ENCODE data around the gene FANCI. TPM values are rescaled to one million over a fixed set of nuclear protein-coding genes. Genes with fewer than 3 reads are reported as not detected.
"Not testable (repeated sequence)": the region's sequence is repeated elsewhere in the genome, so short reads cannot be mapped to it uniquely, and the experiment has no call there.

Gene FANCI
- total RNA-seq, 2 donors from 2014 or later = 131 to 238 TPM

DNA sequence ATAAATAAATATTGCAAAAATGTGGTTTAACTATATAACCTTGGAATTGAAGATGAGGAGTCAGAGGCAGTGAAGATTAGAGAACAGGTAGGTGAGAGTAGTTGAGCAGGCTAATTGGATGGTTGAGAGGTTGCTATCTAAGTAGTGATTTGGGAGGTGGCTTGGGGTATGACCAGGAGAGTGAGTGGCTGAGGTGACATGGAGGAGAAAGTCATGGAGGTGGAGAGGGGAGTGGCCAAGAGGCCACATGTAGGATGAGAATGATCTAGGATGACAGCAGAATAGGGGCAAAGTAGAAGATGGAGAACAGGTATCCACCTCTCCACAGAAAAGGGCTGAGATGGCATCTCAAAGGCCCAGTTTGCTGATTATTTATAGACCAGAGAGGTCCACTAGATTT is 11.9 kb upstream of the FANCI start:
- H3K4me3 Mint-ChIP-seq = no peak overlapping the region
- no peaks in the 10 kb centered on the region for H3K36me3 Mint-ChIP-seq
- no peak for DNase-seq (ENCODE audit: low spot score)
- peaks cover 0 to 7% of the 10 kb centered on the region in 2 donors for H3K4me1 Mint-ChIP-seq (ENCODE audit: low read depth in 2 of 2)
- H3K27me3 Mint-ChIP-seq = peaks cover 5 to 8% of the 10 kb centered on the region in 2 donors
- no peaks in the 10 kb centered on the region for H3K9me3 Mint-ChIP-seq
- H3K27ac Mint-ChIP-seq = no peak overlapping the region
- no peak for ATAC-seq

DNA sequence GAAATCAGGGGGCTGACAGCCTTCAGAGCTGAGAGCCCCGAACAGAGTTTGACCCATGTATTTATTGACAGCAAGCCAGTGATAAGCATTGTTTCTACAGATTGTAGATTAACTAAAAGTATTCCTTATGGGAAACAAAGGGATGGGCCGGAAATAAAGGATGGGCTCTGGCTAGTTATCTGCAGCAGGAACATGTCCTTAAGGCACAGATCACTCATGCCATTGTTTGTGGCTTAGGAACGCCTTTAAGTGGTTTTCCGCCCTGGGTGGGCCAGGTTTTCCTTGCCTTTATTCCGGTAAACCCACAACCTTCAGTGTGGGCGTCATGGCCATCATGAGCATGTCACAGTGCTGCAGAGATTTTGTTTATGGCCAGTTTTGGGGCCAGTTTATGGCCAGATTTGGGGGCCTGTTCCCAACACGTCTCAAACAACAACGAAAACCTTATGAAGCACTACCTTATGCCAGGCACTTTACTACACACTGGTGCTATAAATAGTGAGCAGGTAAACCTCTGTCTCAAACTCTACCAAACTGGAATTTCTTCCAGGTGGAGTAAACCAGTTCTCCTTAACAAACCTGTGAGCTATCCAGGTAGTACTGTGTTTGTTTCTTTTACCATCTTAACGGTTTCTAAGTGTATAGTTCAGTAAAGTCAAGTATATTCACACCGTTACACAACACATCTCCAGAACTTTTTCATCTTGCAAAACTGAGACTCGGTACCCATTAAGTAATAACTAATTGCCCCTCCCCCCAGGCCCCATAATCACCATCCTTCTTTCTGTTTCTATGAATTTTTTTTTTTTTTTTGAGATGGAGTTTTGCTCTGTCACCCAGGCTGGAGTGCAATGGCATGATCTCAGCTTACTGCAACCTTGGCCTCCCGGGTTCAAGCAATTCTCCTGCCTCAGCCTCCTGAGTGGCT is 3.6 kb upstream of the FANCI start:
- H3K4me3 Mint-ChIP-seq; H3K27me3 Mint-ChIP-seq; DNase-seq (ENCODE audit: low spot score); H3K9me3 Mint-ChIP-seq; H3K36me3 Mint-ChIP-seq; ATAC-seq: not testable (repeated sequence)
- Mint-ChIP-seq H3K27ac (peak overlapping the region in 1 of 2 donors; percentile 26), H3K4me1 (ENCODE audit: low read depth in 2 of 2) (peaks cover 8 to 21% of the 10 kb centered on the region in 2 donors)

DNA sequence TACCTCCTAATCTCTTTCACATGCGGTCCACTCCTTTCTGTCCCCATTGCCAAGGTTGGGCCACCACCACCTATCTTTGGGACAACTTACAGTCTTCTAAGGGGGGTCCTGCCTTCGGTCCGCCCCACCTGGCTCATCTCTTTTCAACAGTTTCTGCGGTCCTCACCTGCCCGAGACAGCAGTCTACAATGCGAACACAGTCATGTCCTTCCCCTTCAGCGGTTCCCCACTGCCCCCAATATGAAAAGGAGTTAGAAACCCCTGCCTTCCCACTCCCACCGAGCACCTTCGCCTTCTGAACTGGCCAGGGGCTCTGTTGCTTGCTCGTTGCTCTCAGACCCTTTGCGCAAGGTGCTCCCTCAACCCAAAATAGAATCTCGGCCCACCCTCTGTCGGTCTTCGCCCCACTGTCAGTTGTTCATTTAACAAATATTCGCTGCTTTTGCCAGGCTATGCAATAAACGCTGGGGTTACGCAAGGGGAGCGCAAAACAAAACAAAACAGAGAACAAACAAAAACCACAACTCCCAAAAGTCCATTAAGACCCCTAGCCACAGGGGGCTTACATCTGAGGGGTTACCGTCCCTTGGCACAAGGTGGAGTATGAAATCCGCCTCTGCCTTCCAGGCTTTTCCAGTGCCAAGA is 611 bp upstream of the FANCI start:
- Mint-ChIP-seq H3K9me3 (no peaks in the 10 kb centered on the region), H3K27ac (peak overlapping the region; percentile 84 to 97), H3K27me3 (no peaks in the 10 kb centered on the region), H3K36me3 (peaks cover 28% of the 10 kb centered on the region), H3K4me3 (peak overlapping the region; percentile 97), H3K4me1 (ENCODE audit: low read depth in 2 of 2) (peaks cover 28 to 40% of the 10 kb centered on the region in 2 donors)
- no peak for ATAC-seq
- no peak for DNase-seq (ENCODE audit: low spot score)

DNA sequence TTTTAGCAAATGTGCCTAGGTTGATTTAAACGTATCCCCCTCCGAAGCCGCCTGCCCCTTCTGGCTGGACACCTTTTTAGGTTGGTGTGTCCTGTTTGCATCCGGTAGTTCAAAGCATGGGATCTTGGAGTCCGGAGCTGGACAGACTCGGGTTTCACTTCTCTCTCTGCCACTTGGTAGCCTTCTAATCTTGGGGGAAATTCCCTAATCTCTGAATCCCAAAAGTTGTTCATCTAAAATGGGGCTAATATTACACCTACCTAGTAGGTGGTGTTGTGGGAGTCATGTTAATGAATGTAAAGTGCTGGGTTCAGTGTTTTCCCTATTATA is 760 bp downstream of the FANCI start:
- peaks cover 28 to 41% of the 10 kb centered on the region in 2 donors for H3K4me1 Mint-ChIP-seq (ENCODE audit: low read depth in 2 of 2)
- H3K4me3 Mint-ChIP-seq = peak overlapping the region; percentile 97
- no peaks in the 10 kb centered on the region for H3K27me3 Mint-ChIP-seq
- ATAC-seq (peak in 1 of 2 donors; percentile 10), DNase-seq (ENCODE audit: low spot score) (no peak)
- H3K27ac Mint-ChIP-seq = peak overlapping the region; percentile 84 to 97
- H3K9me3 Mint-ChIP-seq = no peaks in the 10 kb centered on the region
- H3K36me3 Mint-ChIP-seq = peaks cover 33% of the 10 kb centered on the region

DNA sequence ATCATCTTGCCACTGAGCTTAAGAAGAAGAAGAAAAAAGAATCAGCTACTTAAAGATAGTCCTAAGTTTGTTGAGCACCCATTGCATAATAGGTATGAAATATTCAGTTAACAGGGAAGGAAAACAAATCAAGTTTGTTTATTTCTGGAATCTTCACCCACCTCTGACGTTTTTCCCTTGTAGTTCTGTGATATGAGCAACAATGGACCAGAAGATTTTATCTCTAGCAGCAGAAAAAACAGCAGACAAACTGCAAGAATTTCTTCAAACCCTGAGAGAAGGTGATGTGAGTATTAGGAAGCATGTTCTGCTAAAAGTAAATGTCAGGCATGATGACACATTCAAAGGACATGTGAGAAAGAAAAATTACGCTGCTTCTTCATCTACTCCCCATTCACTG is 3.7 kb downstream of the FANCI start:
- H3K36me3 Mint-ChIP-seq = peaks cover 36% of the 10 kb centered on the region
- no peak for DNase-seq (ENCODE audit: low spot score)
- H3K4me3 Mint-ChIP-seq = no peak overlapping the region
- peaks cover 28 to 40% of the 10 kb centered on the region in 2 donors for H3K4me1 Mint-ChIP-seq (ENCODE audit: low read depth in 2 of 2)
- H3K27ac Mint-ChIP-seq = no peak overlapping the region
- H3K9me3 Mint-ChIP-seq = no peaks in the 10 kb centered on the region
- no peak for ATAC-seq
- no peaks in the 10 kb centered on the region for H3K27me3 Mint-ChIP-seq

DNA sequence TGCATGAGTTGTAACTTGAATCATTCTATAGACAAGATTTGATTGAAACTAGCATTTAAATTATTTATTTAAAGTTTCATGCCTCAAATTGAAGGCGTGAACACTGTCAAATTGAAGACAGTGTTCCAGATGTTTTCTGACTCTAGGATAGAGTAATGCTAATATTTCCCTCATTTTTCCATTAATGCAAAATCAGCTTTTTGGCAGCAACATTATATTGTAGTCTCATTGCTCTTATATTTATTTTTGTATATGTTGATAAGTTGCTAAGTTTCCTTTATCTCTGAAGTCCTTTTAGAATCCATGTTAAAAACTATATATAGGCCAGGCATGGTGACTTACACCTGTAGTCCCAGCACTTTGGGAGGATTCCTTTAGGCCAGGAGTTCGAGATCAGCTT is 4.8 kb downstream of the FANCI start:
- no peak overlapping the region for H3K4me3 Mint-ChIP-seq
- no peak overlapping the region for H3K27ac Mint-ChIP-seq
- no peak for ATAC-seq
- DNase-seq (ENCODE audit: low spot score) = no peak
- H3K9me3 Mint-ChIP-seq = no peaks in the 10 kb centered on the region
- peaks cover 36% of the 10 kb centered on the region for H3K36me3 Mint-ChIP-seq
- no peaks in the 10 kb centered on the region for H3K27me3 Mint-ChIP-seq
- H3K4me1 Mint-ChIP-seq (ENCODE audit: low read depth in 2 of 2) = peaks cover 21 to 33% of the 10 kb centered on the region in 2 donors

DNA sequence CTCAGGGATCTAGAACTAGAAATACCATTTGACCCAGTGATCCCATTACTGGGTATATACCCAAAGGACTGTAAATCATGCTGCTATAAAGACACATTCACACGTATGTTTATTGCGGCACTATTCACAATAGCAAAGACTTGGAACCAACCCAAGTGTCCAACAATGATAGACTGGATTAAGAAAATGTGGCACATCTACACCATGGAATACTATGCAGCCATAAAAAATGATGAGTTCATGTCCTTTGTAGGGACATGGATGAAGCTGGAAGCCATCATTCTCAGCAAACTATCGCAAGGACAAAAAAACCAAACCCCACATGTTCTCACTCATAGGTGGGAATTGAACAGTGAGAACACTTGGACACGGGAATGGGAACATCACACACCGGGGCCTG is 6.4 kb downstream of the FANCI start:
- not testable (repeated sequence) for H3K9me3 Mint-ChIP-seq; DNase-seq (ENCODE audit: low spot score); H3K27me3 Mint-ChIP-seq; H3K27ac Mint-ChIP-seq; H3K4me3 Mint-ChIP-seq; ATAC-seq
- Mint-ChIP-seq H3K4me1 (ENCODE audit: low read depth in 2 of 2) (peaks cover 20 to 26% of the 10 kb centered on the region in 2 donors), H3K36me3 (peaks cover 34% of the 10 kb centered on the region)

DNA sequence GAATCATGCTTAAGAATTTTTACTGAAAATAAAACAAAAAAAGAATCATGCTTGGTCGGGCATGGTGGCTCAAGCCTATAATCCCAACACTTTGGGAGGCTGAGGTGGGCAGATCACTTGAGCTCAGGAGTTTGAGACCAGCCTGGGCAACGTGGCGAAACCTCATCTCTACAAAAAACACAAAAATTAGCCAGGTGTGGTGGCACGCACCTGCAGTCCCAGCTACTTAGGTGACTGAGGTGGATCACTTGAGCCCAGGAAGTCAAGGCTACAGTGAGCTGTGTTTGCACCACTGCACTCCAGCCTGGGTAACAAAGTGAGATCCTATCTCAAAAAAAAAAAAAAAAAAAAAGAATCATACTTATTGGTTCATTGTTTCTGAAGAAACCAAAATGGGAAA is 33.5 kb downstream of the FANCI start:
- DNase-seq (ENCODE audit: low spot score); H3K4me3 Mint-ChIP-seq; H3K27ac Mint-ChIP-seq; H3K4me1 Mint-ChIP-seq (ENCODE audit: low read depth in 2 of 2); H3K27me3 Mint-ChIP-seq; ATAC-seq; H3K9me3 Mint-ChIP-seq: not testable (repeated sequence)
- H3K36me3 Mint-ChIP-seq = peaks cover 17% of the 10 kb centered on the region

DNA sequence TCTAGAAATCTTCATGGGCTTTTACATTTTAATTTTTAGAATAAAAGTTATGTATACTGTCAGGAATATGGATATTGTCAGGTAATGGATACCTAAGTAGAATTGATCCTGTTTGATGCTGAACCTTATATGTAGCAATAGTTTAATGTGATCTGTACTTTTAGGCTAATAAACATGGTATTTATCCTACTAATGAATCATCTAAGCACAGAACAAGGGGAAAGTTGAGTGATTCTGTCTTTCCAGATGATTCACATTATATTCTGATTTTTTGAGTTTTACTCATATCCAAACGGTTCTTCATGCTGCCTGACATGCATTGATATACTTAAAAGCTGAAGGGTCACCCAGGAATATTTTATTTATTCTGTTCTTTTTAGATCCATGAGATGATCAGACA is 34.5 kb downstream of the FANCI start:
- no peak overlapping the region for H3K27ac Mint-ChIP-seq
- no peak for DNase-seq (ENCODE audit: low spot score)
- no peaks in the 10 kb centered on the region for H3K27me3 Mint-ChIP-seq
- H3K9me3 Mint-ChIP-seq = no peaks in the 10 kb centered on the region
- ATAC-seq = no peak
- peaks cover 16% of the 10 kb centered on the region for H3K36me3 Mint-ChIP-seq
- no peak overlapping the region for H3K4me3 Mint-ChIP-seq
- H3K4me1 Mint-ChIP-seq (ENCODE audit: low read depth in 2 of 2) = no peaks in the 10 kb centered on the region

DNA sequence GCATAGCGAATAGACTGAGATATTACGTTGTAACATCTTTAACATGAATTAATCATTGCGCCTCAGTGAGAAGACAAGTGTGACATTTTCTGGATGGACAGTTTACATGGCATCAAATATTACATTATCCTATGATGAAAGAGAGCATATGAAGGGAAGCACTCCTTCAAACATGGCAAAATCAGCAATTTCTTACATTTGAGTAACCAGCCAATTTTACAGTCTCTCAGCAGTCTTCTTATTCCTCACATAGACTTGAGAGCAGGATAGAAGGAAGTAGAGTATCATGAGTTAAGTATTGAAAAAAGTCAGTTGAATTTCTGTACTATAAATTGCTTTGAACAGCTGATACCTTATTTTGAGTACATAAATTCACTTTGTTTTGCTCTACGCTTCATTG is 38.9 kb downstream of the FANCI start:
- Mint-ChIP-seq H3K4me3 (no peak overlapping the region), H3K27me3 (no peaks in the 10 kb centered on the region), H3K4me1 (ENCODE audit: low read depth in 2 of 2) (peaks cover 0 to 3% of the 10 kb centered on the region in 2 donors), H3K36me3 (peaks cover 29% of the 10 kb centered on the region), H3K27ac (no peak overlapping the region), H3K9me3 (no peaks in the 10 kb centered on the region)
- DNase-seq (ENCODE audit: low spot score) = no peak
- ATAC-seq = no peak

DNA sequence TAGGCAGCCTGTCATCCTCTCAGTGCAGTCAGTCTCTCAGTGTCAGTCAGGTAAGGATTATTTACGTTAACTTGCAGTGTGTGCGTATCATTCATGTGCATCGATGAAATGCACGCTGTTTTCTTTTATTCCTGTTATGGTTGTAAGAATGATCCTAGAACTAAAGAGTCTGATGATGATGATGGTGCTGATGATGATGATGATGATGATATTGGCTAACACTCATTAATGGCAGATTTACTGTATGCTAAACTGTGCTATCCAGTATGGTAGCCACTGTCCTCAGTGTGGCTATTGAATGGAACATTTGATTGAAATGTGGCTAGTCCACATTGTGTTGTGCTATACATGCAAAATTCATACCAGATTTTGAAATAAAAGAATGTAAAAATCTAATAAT is 39.4 kb downstream of the FANCI start:
- ATAC-seq = no peak

DNA sequence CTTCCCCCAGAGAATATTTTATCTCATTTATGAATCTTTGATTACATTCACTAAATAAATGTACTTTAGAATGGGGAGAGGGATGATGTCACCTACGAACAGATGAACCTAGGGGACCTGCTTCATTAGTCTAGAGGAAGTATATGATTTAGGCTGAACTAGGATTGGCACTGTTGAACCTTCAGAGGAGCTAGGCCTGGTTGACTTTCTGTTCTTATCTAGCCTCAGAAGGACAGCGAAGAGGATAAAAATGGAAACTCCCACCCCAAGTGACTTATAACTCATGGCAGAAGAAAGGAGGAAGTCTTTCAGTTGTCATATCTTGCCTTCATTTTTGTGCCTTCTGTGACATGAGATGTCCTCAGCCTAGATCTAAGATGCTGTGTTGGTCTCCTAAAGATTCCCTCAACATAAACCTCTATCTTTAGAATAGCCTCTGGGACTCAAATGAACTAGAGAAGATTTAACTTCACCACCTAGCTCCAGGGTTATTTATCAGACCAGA is 48.2 kb downstream of the FANCI start:
- DNase-seq (ENCODE audit: low spot score) (no peak), ATAC-seq (no peak)
- H3K27ac Mint-ChIP-seq = no peak overlapping the region
- no peaks in the 10 kb centered on the region for H3K27me3 Mint-ChIP-seq
- H3K9me3 Mint-ChIP-seq = no peaks in the 10 kb centered on the region
- H3K4me1 Mint-ChIP-seq (ENCODE audit: low read depth in 2 of 2) = no peaks in the 10 kb centered on the region
- no peak overlapping the region for H3K4me3 Mint-ChIP-seq
- H3K36me3 Mint-ChIP-seq = peaks cover 34% of the 10 kb centered on the region

More for the DNA sequence above, 39.4 kb downstream of the FANCI start:
- Mint-ChIP-seq H3K9me3 (no peaks in the 10 kb centered on the region), H3K4me1 (ENCODE audit: low read depth in 2 of 2) (peaks cover 0 to 3% of the 10 kb centered on the region in 2 donors), H3K27ac (no peak overlapping the region), H3K36me3 (peaks cover 30% of the 10 kb centered on the region), H3K4me3 (no peak overlapping the region), H3K27me3 (no peaks in the 10 kb centered on the region)
- DNase-seq (ENCODE audit: low spot score) = no peak

DNA sequence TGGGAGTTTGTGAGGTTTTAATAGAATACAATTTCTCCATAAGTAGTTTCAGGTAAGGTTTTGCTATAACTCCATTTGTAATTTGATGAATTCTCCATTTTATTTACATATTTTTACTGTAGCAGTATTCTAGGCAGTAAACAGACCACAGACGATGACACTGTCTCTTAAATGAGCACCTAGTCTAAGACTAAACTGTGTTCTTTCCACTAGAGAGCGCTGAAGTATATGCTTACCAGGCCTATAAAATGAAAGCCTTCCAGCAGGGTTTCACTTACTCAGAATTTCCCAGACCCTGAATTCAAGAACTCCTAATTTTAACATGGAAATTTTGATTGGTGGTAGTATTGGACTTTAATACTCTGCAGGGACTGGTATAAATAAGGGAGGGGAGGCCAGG is 49.2 kb downstream of the FANCI start:
- no peaks in the 10 kb centered on the region for H3K27me3 Mint-ChIP-seq
- peaks cover 26% of the 10 kb centered on the region for H3K36me3 Mint-ChIP-seq
- no peak for DNase-seq (ENCODE audit: low spot score)
- H3K4me1 Mint-ChIP-seq (ENCODE audit: low read depth in 2 of 2) = peaks cover 0 to 2% of the 10 kb centered on the region in 2 donors
- no peak for ATAC-seq
- H3K27ac Mint-ChIP-seq = no peak overlapping the region
- no peaks in the 10 kb centered on the region for H3K9me3 Mint-ChIP-seq
- no peak overlapping the region for H3K4me3 Mint-ChIP-seq

DNA sequence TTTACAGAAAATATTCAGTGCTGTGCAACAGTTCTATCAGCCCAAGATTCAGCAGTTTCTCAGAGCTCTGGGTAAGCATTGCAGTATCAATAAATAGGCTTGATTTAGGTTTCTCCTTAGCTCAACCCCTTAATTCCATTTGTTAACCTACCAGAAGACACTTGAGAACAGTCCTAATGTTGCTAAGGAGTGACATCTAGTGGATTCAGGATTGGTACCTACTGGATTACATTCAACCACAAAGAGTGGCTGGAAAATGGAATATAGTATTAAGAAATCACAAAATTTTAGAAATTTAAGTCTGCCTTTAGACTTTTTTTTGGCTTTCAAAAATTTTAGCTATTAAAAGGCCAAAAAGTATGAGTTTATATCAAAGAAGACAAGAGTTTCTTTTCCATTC is 56.1 kb downstream of the FANCI start:
- peaks cover 23 to 30% of the 10 kb centered on the region in 2 donors for H3K4me1 Mint-ChIP-seq (ENCODE audit: low read depth in 2 of 2)
- H3K27me3 Mint-ChIP-seq = no peaks in the 10 kb centered on the region
- peaks cover 45% of the 10 kb centered on the region for H3K36me3 Mint-ChIP-seq
- no peak for ATAC-seq
- DNase-seq (ENCODE audit: low spot score) = no peak
- no peaks in the 10 kb centered on the region for H3K9me3 Mint-ChIP-seq
- H3K27ac Mint-ChIP-seq = peak overlapping the region; percentile 26
- no peak overlapping the region for H3K4me3 Mint-ChIP-seq
